GM12865 (cell line): ENCODE measurements around the gene NOTCH1.

Source experiments
- DNase-seq: peaks from one replicate; pipeline ENCODE4 v3.0.0; 2010; ENCODE audit warnings: low read depth
- H3K4me3 ChIP-seq: 2 replicates; pipeline ENCODE4 v1.5.1; 2011; ENCODE audit warnings: mild to moderate bottlenecking, low read depth, low read length, control low read depth
- TF ChIP-seq, protein P1 (sequence below): IDR thresholded peaks from 2 replicates; pipeline ENCODE4 v1.5.1; 2011; ENCODE audit warnings: low read length, control low read depth, low read depth, inconsistent platforms; ENCODE audit not compliant: insufficient read depth; ENCODE audit errors: missing control alignments

Gene NOTCH1

DNA sequence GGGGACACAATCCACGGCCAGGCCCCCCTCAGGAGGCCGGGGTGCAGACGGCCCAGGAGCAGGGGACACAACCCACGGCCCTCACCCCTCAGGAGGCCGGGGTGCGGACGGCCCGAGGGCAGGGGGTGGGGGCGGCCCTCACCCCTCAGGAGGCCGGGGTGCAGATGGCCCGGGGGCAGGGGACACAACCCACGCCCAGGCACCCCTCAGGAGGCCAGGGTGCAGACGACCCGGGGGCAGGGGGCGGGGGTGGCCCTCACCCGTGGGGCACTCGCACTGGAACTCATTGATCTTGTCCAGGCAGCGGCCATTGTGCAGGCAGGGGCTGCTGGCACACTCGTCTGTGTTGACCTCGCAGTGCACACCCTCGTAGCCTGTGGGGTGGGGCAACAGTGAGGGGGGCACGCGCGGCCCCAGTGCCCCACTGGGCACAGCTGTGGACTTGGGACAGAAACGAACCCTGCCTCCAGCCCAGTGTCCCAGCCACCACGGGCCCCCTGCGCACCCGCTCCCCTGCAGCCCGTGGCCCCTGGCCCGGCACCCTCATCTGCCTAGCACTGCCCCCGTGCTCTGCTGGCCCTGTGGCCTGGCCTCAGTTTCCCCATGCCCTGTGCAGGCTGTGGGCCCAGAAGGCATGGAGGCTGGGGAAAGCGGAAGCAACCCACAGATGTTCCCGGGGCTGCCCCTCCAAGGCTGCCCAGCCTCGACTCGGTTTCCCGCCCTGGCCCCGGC lies 28.7 kb downstream of the NOTCH1 start:
- DNase-seq = no peak
- TF ChIP-seq, protein P1, sequence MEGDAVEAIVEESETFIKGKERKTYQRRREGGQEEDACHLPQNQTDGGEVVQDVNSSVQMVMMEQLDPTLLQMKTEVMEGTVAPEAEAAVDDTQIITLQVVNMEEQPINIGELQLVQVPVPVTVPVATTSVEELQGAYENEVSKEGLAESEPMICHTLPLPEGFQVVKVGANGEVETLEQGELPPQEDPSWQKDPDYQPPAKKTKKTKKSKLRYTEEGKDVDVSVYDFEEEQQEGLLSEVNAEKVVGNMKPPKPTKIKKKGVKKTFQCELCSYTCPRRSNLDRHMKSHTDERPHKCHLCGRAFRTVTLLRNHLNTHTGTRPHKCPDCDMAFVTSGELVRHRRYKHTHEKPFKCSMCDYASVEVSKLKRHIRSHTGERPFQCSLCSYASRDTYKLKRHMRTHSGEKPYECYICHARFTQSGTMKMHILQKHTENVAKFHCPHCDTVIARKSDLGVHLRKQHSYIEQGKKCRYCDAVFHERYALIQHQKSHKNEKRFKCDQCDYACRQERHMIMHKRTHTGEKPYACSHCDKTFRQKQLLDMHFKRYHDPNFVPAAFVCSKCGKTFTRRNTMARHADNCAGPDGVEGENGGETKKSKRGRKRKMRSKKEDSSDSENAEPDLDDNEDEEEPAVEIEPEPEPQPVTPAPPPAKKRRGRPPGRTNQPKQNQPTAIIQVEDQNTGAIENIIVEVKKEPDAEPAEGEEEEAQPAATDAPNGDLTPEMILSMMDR = no peak
- H3K4me3 ChIP-seq = no peak overlapping the region

DNA sequence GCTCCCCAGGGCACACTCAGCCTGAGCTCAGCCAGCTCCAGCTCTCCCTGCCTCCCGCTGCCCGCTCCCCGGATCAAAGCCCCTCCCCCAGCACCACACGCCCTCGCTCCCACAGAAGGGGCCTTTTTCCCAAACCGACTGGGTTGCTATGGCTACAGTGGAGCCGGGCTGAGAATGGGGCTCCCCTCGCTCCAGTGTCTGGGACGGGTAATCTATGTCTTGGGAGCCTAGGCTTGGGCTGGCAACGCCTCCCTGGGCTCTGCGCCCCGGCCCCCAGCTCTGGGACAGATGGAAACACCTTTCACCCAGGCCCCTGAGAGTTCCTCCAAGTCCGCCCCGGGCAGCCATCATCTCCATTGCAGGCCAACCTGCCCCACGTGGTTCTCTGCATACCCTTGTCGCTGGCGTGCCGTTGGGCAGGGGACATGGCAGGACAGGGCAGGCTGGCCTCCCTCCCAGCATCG lies 29.6 kb downstream of the NOTCH1 start:
- TF ChIP-seq, protein P1 = no peak
- H3K4me3 ChIP-seq = no peak overlapping the region
- DNase-seq = no peak

DNA sequence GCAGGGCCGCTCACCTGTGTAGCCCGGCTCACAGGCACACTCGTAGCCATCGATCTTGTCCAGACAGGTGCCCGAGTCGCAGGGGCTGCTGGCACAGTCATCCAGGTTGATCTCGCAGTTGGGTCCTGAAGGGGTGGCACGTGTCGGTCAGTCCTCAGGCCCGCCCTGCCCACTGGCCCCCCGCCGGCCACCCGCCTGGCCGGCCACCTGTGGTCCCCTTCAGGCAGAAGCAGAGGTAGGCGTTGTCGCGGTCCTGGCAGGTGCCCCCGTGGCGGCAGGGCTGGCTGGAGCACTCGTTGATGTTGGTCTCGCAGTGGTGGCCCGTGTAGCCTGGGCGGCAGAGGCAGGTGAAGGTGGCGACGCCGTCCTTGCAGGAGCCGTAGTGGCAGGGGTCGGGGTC lies 30.6 kb downstream of the NOTCH1 start:
- H3K4me3 ChIP-seq = no peak overlapping the region
- TF ChIP-seq, protein P1 = no peak
- no peak for DNase-seq

DNA sequence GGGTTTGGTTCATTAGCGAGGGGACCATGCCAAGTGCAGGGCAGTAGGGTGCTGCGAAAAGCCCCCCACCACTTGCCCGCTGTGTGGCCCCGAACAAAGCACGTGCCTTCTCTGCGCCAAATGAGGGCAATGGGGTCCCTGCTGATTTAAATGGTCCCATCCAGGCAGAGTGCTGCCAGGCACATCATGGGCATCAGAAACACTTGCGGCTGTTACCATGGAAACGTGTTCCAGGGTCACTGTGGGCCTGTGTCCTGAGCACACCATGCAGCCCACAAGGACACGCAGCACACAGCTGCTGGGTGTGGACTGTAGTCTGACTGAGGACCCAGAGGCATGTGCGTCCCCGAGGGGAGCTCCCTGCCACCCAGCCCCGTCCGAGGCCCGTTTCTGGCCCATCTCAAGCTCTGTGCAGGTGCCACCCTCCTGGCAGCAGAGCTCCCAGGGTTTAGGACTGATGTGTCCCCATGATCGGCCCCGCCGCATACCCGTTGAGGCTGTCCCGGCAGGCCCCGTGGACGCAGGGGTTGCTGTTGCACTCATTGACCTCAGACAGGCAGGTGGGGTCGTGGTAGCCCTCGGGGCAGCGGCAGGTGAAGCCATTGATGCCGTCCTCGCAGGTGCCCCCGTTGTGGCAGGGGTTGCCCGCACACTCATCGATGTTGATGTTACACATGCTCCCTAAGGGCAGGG lies 31.7 kb downstream of the NOTCH1 start:
- no peak overlapping the region for H3K4me3 ChIP-seq
- TF ChIP-seq, protein P1 = no peak
- DNase-seq = no peak

DNA sequence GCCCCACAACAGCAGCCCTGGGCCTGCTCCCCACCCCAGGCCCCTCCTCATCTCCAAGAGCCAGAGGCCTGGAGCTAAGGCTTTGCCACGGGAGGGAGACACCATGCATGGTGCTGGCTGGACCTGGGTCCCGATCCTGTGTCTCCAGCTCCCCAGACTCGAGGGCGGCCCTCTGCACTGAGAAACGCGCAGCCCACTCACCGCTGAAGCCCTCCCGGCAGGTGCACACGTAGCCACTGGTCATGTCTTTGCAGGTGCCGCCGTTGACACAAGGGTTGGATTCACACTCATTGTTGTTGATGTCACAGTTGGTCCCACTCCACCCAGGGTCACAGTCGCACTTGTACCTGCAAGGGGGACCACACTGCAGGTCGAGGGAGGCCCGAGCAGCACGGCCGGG lies 32.7 kb downstream of the NOTCH1 start:
- H3K4me3 ChIP-seq = no peak overlapping the region
- no peak for DNase-seq
- TF ChIP-seq, protein P1 = no peak

DNA sequence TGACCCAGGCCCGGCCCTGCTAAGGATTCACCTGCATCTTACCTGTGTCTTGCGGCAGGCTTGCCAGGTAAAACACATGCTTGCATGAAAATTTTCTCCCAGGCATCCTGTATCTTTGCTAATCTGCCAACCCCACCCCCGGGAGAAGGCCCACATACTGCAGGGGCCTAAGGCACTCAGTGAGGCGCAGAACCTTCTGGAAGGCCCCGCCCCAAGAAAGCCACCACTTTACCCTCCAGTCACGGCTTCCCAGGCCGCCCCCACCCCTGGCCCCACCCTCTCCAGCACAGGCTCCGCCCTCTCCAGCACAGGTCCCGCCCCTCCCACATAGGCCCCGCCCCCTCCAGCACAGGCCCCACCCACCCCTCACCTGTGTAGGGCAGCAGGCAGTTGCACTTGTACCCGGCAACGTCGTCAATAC lies 33.2 kb downstream of the NOTCH1 start:
- TF ChIP-seq, protein P1 = no peak

More for the DNA sequence above, 33.2 kb downstream of the NOTCH1 start:
- no peak for DNase-seq
- no peak overlapping the region for H3K4me3 ChIP-seq
